ENCODE results near the gene HOXC12.
A peak's percentile ranks its signal among the peaks of the same experiment; 100 is the strongest.

- TF ChIP-seq CTCF (IDR thresholded peaks at IDR 0.05 in 4 of 5, conservative IDR thresholded peaks at IDR 0.05 in 1 of 5), result peak; percentile 64 to 92 (median 82)
- TF ChIP-seq POLR2A (IDR thresholded peaks at IDR 0.05), result peak; percentile 45 to 49
Observed at GRCh38 chr12:53984901-53985691, 30.4 kb downstream of the HOXC12 start, which contains the start of gene HOXC10.

Data from gastrocnemius medialis (tissue), 4 donors.